ENCODE data around the gene ZNRD2.
"Not testable (repeated sequence)": the region's sequence is repeated elsewhere in the genome, so short reads cannot be mapped to it uniquely, and the experiment has no call there.

The ZNRD2 gene

GRCh38 chr11:65569973-65570918 lies at the start of gene ZNRD2:
TSS of gene ZNRD2 (plus strand) at chr11:65570477. CDS start at chr11:65570492, 15 bp downstream.
- DNase-seq: peak; percentile 97 to 99

DNA sequence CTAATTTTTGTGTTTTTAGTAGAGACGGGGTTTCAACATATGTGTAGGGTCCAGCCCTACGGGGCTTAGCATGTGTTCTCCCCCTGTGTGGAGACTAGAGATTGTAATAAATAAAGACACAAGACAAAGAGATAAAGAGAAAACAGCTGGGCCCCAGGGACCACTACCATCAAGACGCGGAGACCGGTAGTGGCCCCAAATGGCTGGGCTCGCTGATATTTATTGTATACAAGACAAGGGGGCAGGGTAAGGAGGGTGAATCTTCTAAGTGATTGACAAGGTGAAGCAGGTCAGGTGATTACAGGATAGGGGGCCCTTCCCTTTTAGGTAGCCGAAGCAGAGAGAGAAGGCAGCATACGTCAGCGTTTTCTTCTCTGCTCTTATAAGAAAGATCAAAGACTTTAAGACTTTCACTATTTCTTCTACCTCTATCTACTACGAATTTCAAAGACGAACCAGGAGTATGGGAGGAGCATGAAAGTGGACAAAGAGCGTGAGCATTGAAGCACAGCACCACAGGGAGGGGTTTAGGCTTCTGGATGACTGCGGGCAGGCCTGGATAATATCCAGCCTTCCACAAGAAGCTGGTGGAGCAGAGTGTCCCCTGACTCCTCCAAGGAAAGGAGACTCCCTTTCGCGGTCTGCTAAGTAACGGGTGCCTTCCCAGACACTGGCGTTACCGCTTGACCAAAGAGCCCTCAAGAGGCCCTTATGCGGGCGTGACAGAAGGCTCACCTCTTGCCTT lies 48.3 kb upstream of the ZNRD2 start:
- not testable (repeated sequence) for DNase-seq

DNA sequence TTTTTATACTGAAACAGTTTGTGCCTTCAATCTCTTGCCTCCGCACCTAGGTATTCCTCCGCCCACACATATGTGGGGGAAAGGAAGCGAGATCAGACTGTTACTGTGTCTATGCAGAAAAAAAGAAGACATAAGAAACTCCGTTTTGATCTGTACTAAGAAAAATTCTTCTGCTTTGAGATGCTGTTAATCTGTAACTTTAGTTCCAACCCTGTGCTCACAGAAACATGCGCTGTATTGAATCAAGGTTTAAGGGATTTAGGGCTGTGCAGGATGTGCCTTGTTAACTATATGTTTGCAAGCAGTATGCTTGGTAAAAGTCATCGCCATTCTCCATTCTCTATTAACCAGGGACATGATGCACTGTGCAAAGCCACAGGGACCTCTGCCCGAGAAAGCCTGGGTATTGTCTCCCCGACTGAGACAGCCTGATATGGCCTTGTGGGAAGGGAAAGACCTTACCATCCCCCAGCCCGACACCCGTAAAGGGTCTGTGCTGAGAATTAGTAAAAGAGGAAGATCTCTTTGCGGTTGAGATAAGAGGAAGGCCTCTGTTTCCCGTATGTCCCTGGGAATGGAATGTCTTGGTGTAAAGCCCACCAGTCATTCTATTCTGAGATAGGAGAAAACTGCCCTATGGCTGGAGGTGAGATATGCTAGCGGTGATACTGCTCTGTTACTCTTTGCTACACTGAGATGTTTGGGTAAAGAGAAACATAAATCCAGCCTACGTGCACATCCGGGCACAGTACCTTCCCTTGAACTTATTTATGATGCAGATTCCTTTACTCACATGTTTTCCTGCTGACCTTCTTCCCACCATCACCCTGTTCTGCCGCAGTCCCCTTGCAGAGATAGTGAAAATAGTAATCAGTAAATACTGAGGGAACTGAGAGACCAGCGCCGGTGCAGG lies 47.3 kb upstream of the ZNRD2 start:
- not testable (repeated sequence) for DNase-seq

DNA sequence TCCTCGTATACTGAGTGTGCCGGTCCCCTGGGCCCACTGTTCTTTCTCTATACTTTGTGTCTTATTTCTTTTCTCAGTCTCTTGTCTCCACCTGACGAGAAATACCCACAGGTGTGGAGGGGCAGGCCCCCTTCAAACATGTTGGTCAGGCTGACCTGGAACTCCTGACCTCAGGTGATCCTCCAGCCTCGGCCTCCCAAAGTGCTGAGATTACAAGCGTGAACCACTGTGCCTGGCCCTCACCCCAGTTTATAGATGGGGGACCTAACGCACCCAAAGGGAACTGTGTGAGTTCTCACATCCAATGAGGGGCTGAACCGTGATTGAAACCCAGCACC lies 46.7 kb upstream of the ZNRD2 start:
- DNase-seq: not testable (repeated sequence)

GRCh38 chr11:65524014-65524740 lies 46.1 kb upstream of the ZNRD2 start:
- no peak for DNase-seq

- DNase-seq: no peak
Observed at GRCh38 chr11:65524741-65525545, 45.3 kb upstream of the ZNRD2 start, which contains the start of gene SCYL1. TSS of gene SCYL1 (plus strand) at chr11:65525083. CDS start at chr11:65525154, 71 bp downstream.

DNA sequence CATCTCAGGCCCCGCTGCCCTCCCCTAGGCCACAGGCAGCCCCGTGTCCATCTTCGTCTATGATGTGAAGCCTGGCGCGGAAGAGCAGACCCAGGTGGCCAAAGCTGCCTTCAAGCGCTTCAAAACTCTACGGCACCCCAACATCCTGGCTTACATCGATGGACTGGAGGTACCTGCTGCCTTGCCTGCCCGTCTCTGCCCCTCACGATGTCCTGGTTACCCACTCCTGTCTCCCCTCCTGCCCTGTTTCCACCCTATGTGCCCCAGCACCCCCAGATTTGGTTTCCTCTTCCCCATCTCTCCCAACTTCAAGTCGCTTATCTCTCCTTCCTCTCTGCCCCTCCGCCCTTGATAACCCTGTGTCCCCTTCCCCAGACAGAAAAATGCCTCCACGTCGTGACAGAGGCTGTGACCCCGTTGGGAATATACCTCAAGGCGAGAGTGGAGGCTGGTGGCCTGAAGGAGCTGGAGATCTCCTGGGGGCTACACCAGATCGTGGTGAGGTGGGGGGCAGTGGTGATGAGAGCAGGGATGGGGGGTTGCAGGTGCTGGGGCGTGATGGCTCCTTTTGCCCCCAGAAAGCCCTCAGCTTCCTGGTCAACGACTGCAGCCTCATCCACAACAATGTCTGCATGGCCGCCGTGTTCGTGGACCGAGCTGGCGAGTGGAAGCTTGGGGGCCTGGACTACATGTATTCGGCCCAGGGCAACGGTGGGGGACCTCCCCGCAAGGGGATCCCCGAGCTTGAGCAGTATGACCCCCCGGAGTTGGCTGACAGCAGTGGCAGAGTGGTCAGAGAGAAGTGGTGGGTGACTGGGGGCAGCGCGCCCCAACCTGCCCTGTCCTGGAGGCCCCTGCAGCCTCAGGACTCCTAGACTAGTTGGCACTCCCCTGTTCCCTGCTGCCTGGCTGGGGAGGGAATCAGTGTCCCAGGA lies 44.5 kb upstream of the ZNRD2 start:
- DNase-seq: no peak

DNA sequence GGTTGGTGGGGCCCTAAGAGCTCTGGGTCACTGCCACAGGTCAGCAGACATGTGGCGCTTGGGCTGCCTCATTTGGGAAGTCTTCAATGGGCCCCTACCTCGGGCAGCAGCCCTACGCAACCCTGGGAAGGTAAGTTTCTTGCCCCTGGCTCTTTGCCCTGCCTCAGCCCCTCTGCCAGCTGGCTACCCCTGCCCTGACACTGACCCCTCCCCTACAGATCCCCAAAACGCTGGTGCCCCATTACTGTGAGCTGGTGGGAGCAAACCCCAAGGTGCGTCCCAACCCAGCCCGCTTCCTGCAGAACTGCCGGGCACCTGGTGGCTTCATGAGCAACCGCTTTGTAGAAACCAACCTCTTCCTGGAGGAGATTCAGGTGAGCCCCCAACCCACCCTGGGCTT lies 43.5 kb upstream of the ZNRD2 start:
- DNase-seq: no peak

DNA sequence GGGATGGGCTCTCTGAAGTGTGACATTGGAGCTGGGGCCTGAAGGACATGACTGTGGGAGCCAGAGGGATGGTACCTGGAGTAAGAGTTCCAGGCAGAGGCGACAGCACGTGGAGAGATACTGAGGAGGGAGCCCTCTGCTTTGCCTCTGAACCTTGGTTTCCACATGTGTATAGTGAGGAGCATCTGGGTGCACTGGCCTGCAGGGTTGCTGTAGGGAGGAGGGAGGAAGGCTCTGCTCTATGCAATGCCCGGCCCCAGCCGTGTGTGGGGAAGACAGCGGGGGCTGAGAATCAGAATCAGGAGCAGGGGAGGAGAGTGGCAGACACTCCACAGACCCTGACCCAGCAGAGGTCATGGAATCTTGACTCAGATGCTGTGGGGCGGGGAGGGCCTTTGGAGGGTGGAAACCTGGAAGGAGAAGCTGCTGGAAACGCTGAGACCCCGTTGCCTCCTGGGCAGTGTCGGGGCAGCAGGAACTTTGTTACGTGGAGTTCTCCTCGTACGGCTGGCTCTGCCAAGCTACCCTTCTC lies 41.4 kb upstream of the ZNRD2 start:
- no peak for DNase-seq

GRCh38 chr11:65529475-65530156 lies 40.7 kb upstream of the ZNRD2 start:
- no peak for DNase-seq

GRCh38 chr11:65530157-65530496 lies 40.1 kb upstream of the ZNRD2 start:
- no peak for DNase-seq

- no peak for DNase-seq
Observed at GRCh38 chr11:65532388-65533064, 37.8 kb upstream of the ZNRD2 start.

GRCh38 chr11:65535102-65535501 lies 35.2 kb upstream of the ZNRD2 start:
- DNase-seq: no peak

GRCh38 chr11:65536412-65537295 lies 33.6 kb upstream of the ZNRD2 start:
- no peak for DNase-seq

- no peak for DNase-seq
Observed at GRCh38 chr11:65537296-65537597, 33.0 kb upstream of the ZNRD2 start.

- no peak for DNase-seq
Observed at GRCh38 chr11:65537620-65538231, 32.6 kb upstream of the ZNRD2 start.

- no peak for DNase-seq
Observed at GRCh38 chr11:65538232-65538914, 31.9 kb upstream of the ZNRD2 start.
